HepG2 (cell line): ENCODE data around the gene IGLON5. TPM values are rescaled to one million over a fixed set of nuclear protein-coding genes. Genes with fewer than 3 reads are reported as not detected.

Experiments used
- AKAP8 ChIP-seq: sonication (generic); formaldehyde crosslinking; IDR thresholded peaks from 2 replicates; pipeline ENCODE4 v1.5.1; 2020; ENCODE audit warnings: mild to moderate bottlenecking, missing genetic modification reagents
- CENPT ChIP-seq: sonication (generic); formaldehyde crosslinking; IDR thresholded peaks from 2 replicates; pipeline ENCODE4 v1.8.0; 2022; ENCODE audit warnings: low read depth, mild to moderate bottlenecking, moderate library complexity, missing genetic modification reagents
- FLYWCH1 ChIP-seq: sonication (generic); formaldehyde crosslinking; IDR thresholded peaks from 2 replicates; pipeline ENCODE4 v1.8.1; 2023; ENCODE audit warnings: mild to moderate bottlenecking, missing genetic modification reagents
- JUN ChIP-seq: sonication (generic); formaldehyde crosslinking; IDR thresholded peaks from 2 replicates; pipeline ENCODE4 v1.4.0; 2020; ENCODE audit warnings: mild to moderate bottlenecking, missing genetic modification reagents
- KLF11 ChIP-seq: IDR thresholded peaks from 2 replicates; pipeline ENCODE4 v1.6.1; 2016; ENCODE audit warnings: missing compliant biosample characterization
- MAFG ChIP-seq: sonication (generic); formaldehyde crosslinking; IDR thresholded peaks from 2 replicates; pipeline ENCODE4 v1.5.1; 2020; ENCODE audit warnings: mild to moderate bottlenecking, missing genetic modification reagents
- MBNL3 ChIP-seq: fragments of 250-450 bp; sonication (Bioruptor Pico); conservative IDR thresholded peaks from 2 replicates; pipeline ENCODE4 v1.8.0; 2022; ENCODE audit warnings: mild to moderate bottlenecking, inconsistent platforms
- NFIC ChIP-seq: IDR thresholded peaks from 2 replicates; pipeline ENCODE4 v1.6.1; 2012; ENCODE audit warnings: mild to moderate bottlenecking, low read length, inconsistent platforms
- NR2C2 ChIP-seq: sonication (generic); formaldehyde crosslinking; IDR thresholded peaks from 2 replicates; pipeline ENCODE4 v1.4.0; 2020; ENCODE audit warnings: missing genetic modification reagents, mild to moderate bottlenecking, moderate library complexity, borderline replicate concordance
- RFX3 ChIP-seq: IDR thresholded peaks from 2 replicates; pipeline ENCODE4 v1.6.1; 2016; ENCODE audit warnings: missing biosample characterization, missing genetic modification reagents
- SMARCC2 ChIP-seq: fragments of 450-650 bp; IDR thresholded peaks from 2 replicates; pipeline ENCODE4 v1.6.1; 2017; ENCODE audit warnings: antibody characterized with exemption, mild to moderate bottlenecking
- TBX2 ChIP-seq: sonication (generic); formaldehyde crosslinking; IDR thresholded peaks from 2 replicates; pipeline ENCODE4 v1.5.0; 2020; ENCODE audit warnings: missing genetic modification reagents, mild to moderate bottlenecking, borderline replicate concordance
- TP53 ChIP-seq: sonication (generic); formaldehyde crosslinking; conservative IDR thresholded peaks from 2 replicates; pipeline ENCODE4 v1.4.0; 2020; ENCODE audit warnings: missing genetic modification reagents
- YEATS4 ChIP-seq: sonication (generic); formaldehyde crosslinking; IDR thresholded peaks from 2 replicates; pipeline ENCODE4 v1.4.0; 2020; ENCODE audit warnings: missing genetic modification reagents, borderline replicate concordance
- ZFP41 ChIP-seq: sonication (generic); formaldehyde crosslinking; IDR thresholded peaks from 2 replicates; pipeline ENCODE4 v1.4.0; 2020; ENCODE audit warnings: mild to moderate bottlenecking, missing genetic modification reagents, borderline replicate concordance
- ZNF335 ChIP-seq: sonication (generic); formaldehyde crosslinking; IDR thresholded peaks from 2 replicates; pipeline ENCODE4 v1.4.0; 2020; ENCODE audit warnings: missing genetic modification reagents
- ZNF646 ChIP-seq: sonication (generic); formaldehyde crosslinking; IDR thresholded peaks from 2 replicates; pipeline ENCODE4 v1.9.0; 2021; ENCODE audit warnings: mild to moderate bottlenecking, missing genetic modification reagents
- ZNF687 ChIP-seq: sonication (generic); formaldehyde crosslinking; IDR thresholded peaks from 2 replicates; pipeline ENCODE4 v1.5.1; 2020; ENCODE audit warnings: mild to moderate bottlenecking, missing genetic modification reagents, moderate library complexity
- ZNF724P ChIP-seq: sonication (generic); formaldehyde crosslinking; IDR thresholded peaks from 2 replicates; pipeline ENCODE4 v1.8.0; 2022; ENCODE audit warnings: missing genetic modification reagents, borderline replicate concordance
- ZSCAN30 ChIP-seq: sonication (generic); formaldehyde crosslinking; IDR thresholded peaks from 2 replicates; pipeline ENCODE4 v1.5.0; 2020; ENCODE audit warnings: mild to moderate bottlenecking, missing genetic modification reagents
- polyA plus RNA-seq, 8 experiments: library from polyadenylated mRNA; depleted of rRNA in 3 of 8; stranded (reverse) in 7 of 8; unstranded in 1 of 8; fragments of >200 nt; fragmentation: Illumina TruSeq in 4 of 8; extraction: Trizol in 4 of 8; gene quantifications; 2 replicates each; pipeline versions ENCODE4 v1.2.1 to v1.2.3, GENCODE V29; 2011 to 2016; ENCODE audit warnings: low read depth in 4 of 8, missing spikeins in 1 of 8, mixed read lengths in 1 of 8; ENCODE audit not compliant: insufficient read depth in 1 of 8
- total RNA-seq, 5 experiments: library from RNA; depleted of rRNA; stranded (reverse); fragments of >200 nt; fragmentation: Illumina TruSeq; extraction: Trizol; gene quantifications; 2 replicates each; pipeline ENCODE4 v1.2.3, GENCODE V29; 2016; ENCODE audit warnings: low read depth in 1 of 5

The IGLON5 gene
- total and polyA plus RNA-seq, 2 of the 13 experiments (the other 11 are each of a cell fraction or from before 2014, with no cell fraction given) = 0.04 to 5.7 TPM

DNA sequence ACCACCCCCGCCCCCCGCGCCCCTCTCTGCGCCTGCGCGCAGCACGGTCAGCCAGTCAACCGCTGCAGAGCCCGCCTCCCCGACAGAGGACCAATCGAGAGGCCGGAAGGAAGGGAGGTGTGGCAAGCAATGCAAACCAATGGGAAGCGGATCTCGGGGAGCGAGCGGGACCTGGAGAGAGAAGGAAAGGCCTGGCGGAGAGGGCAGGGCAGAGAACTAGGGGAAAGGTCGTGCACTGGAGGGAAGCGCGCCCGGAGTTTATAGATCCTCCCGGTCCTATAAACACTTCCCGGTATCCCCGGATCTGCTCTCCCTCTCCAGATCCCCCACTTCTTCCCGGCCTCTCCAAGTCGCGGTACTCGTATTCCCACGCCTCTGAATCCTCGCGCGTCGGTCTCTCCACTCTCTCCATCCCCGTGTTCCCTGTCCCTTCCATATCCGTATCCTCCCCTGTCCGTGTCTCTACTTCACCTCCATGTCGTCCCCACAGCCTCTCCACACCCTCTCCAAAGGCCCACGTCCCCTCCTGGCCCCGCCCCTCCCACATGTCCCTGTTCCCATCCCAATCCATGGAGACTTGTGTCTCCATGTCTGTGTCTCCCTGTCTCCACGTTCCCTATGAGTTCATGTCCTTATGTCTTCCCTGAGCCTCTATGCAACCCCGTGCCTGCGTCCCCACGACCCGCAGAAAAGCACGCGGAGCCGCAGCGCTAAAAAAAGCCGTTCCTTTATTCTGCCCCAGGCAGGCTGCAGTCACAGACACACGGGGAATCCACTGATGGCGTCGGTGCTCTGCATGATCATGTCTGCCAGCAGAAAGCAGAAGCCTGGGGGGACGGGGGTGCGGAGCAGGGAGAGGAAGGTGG lies 55.2 kb downstream of the IGLON5 start (continued):
- TF ChIP-seq ZNF724P (CRISPR knock-in tag) (peak; percentile 72; the same call in 1 of the 2 replicates), NR2C2 (CRISPR knock-in tag) (no peak), ZFP41 (CRISPR knock-in tag) (0 out of 2 replicates have a peak, but pooled peaks have one; percentile 70), MBNL3 (CRISPR knock-in tag) (no peak), SMARCC2 (no peak), AKAP8 (peak; percentile 77), CENPT (CRISPR knock-in tag) (no peak), TP53 (CRISPR knock-in tag) (no peak), NFIC (no peak), YEATS4 (CRISPR knock-in tag) (no peak), ZNF335 (CRISPR knock-in tag) (no peak; the same call in 1 of the 2 replicates), ZSCAN30 (CRISPR knock-in tag) (no peak), ZNF687 (CRISPR knock-in tag) (peak; percentile 75), MAFG (CRISPR knock-in tag) (no peak), ZNF646 (no peak), RFX3 (no peak), KLF11 (CRISPR knock-in tag) (no peak; the same call in 1 of the 2 replicates), FLYWCH1 (CRISPR knock-in tag) (no peak), JUN (CRISPR knock-in tag) (no peak), TBX2 (CRISPR knock-in tag) (0 out of 2 replicates have a peak, but pooled peaks have one; percentile 28)
